Activated T-cell treated with anti-CD3 and anti-CD28 coated beads for 1 hour (primary cell): ENCODE data around the gene UBAC2.
"Not testable (repeated sequence)": the region's sequence is repeated elsewhere in the genome, so short reads cannot be mapped to it uniquely, and the experiment has no call there.

Experiments
- DNase-seq: peaks from one replicate; pipeline ENCODE4 v3.0.0-alpha.2; 2020; ENCODE audit warnings: low read depth

UBAC2 gene

GRCh38 chr13:99249178-99249577 lies 48.5 kb downstream of the UBAC2 start:
- not testable (repeated sequence) for DNase-seq

GRCh38 chr13:99249606-99250005 lies 49.0 kb downstream of the UBAC2 start:
- DNase-seq = not testable (repeated sequence)

GRCh38 chr13:99250982-99251825 lies 50.5 kb downstream of the UBAC2 start:
- DNase-seq = no peak

GRCh38 chr13:99251921-99252320 lies 51.3 kb downstream of the UBAC2 start:
- DNase-seq = no peak

GRCh38 chr13:99254830-99255229 lies 54.2 kb downstream of the UBAC2 start:
- DNase-seq = no peak

GRCh38 chr13:99255271-99255670 lies 54.6 kb downstream of the UBAC2 start:
- DNase-seq = no peak

GRCh38 chr13:99256283-99256682 lies 55.6 kb downstream of the UBAC2 start:
- no peak for DNase-seq

GRCh38 chr13:99256709-99257108 lies 56.1 kb downstream of the UBAC2 start:
- DNase-seq = no peak

GRCh38 chr13:99257291-99257690 lies 56.6 kb downstream of the UBAC2 start:
- DNase-seq = no peak

GRCh38 chr13:99258210-99258860 lies 57.7 kb downstream of the UBAC2 start, which contains the start of gene GPR18:
TSS of gene GPR18 (minus strand) at chr13:99258379. CDS start at chr13:99255872, 2,507 bp downstream.
- DNase-seq = no peak

GRCh38 chr13:99258946-99259345 lies 58.3 kb downstream of the UBAC2 start:
- no peak for DNase-seq

- no peak for DNase-seq
Measured at GRCh38 chr13:99260216-99260615, 59.6 kb downstream of the UBAC2 start.

GRCh38 chr13:99261059-99261458 lies 60.4 kb downstream of the UBAC2 start:
- DNase-seq = no peak

- no peak for DNase-seq
Measured at GRCh38 chr13:99263126-99263785, 62.6 kb downstream of the UBAC2 start.

GRCh38 chr13:99264051-99264450 lies 63.4 kb downstream of the UBAC2 start:
- no peak for DNase-seq

- no peak for DNase-seq
Measured at GRCh38 chr13:99265162-99265800, 64.6 kb downstream of the UBAC2 start.

GRCh38 chr13:99265821-99266426 lies 65.3 kb downstream of the UBAC2 start:
- no peak for DNase-seq

- no peak for DNase-seq
Measured at GRCh38 chr13:99266827-99267226, 66.2 kb downstream of the UBAC2 start.

GRCh38 chr13:99267927-99268326 lies 67.3 kb downstream of the UBAC2 start:
- no peak for DNase-seq

- no peak for DNase-seq
Measured at GRCh38 chr13:99268822-99269221, 68.2 kb downstream of the UBAC2 start.

GRCh38 chr13:99269627-99270241 lies 69.1 kb downstream of the UBAC2 start:
- DNase-seq = no peak
